HL-60/S4 treated with retinoic acid at 250 ng/mL for 4 days and 3 days (cell line): ENCODE measurements around the gene PSMB3.

Experiments
- in situ Hi-C: fragments of 300-500 bp; cut with MboI; formaldehyde crosslinking; loops from 2 replicates; pipeline ENCODE4 v1.7.0; 2022; ENCODE audit warnings: low sequenced_read_pairs

Gene PSMB3

GRCh38 chr17:38733282-38733981 is 19.1 kb upstream of the PSMB3 start:
- in situ Hi-C loops, result no loop called here

- in situ Hi-C loops, result no loop called here
Measured at GRCh38 chr17:38733982-38734973, 18.3 kb upstream of the PSMB3 start.

GRCh38 chr17:38735161-38735997 is 17.2 kb upstream of the PSMB3 start:
- in situ Hi-C loops, result no loop called here

- in situ Hi-C loops, result no loop called here
Measured at GRCh38 chr17:38738007-38738662, 14.4 kb upstream of the PSMB3 start.

- in situ Hi-C loops, result no loop called here
Measured at GRCh38 chr17:38738686-38739085, 13.9 kb upstream of the PSMB3 start.

GRCh38 chr17:38739305-38739704 is 13.2 kb upstream of the PSMB3 start:
- in situ Hi-C loops, result no loop called here

GRCh38 chr17:38740044-38740443 is 12.5 kb upstream of the PSMB3 start:
- in situ Hi-C loops, result no loop called here

- in situ Hi-C loops, result no loop called here
Measured at GRCh38 chr17:38740806-38741205, 11.7 kb upstream of the PSMB3 start.

- in situ Hi-C loops, result no loop called here
Measured at GRCh38 chr17:38741461-38741860, 11.1 kb upstream of the PSMB3 start.

GRCh38 chr17:38741921-38742410 is 10.6 kb upstream of the PSMB3 start:
- in situ Hi-C loops, result no loop called here

- in situ Hi-C loops, result no loop called here
Measured at GRCh38 chr17:38742411-38743308, 9.9 kb upstream of the PSMB3 start.

GRCh38 chr17:38743556-38744171 is 8.9 kb upstream of the PSMB3 start:
- in situ Hi-C loops, result no loop called here

GRCh38 chr17:38745545-38745944 is 7.0 kb upstream of the PSMB3 start:
- in situ Hi-C loops, result no loop called here

- in situ Hi-C loops, result no loop called here
Measured at GRCh38 chr17:38746004-38746848, 6.3 kb upstream of the PSMB3 start.

GRCh38 chr17:38746849-38747462 is 5.6 kb upstream of the PSMB3 start:
- in situ Hi-C loops, result no loop called here

- in situ Hi-C loops, result no loop called here
Measured at GRCh38 chr17:38747463-38748148, 4.9 kb upstream of the PSMB3 start.
